Neuronal stem cell (in vitro differentiated cells): Measurements from ENCODE around the gene KCNK15.

Experiments used
- DNase-seq: peaks from one replicate; pipeline ENCODE4 v3.0.0-alpha.2; 2013; ENCODE audit warnings: low spot score
- H2AFZ ChIP-seq: one replicate; pipeline ENCODE4 v1.6.1; 2013; ENCODE audit warnings: mild to moderate bottlenecking, low read length, inconsistent platforms
- H2AK5ac ChIP-seq: 2 replicates; pipeline ENCODE4 v1.6.1; 2013; ENCODE audit warnings: low read depth, mild to moderate bottlenecking, inconsistent platforms, low read length, moderate library complexity, mixed read lengths
- H2BK120ac ChIP-seq: 2 replicates; pipeline ENCODE4 v1.6.1; 2013; ENCODE audit warnings: low read depth, mild to moderate bottlenecking, inconsistent platforms, low read length, moderate library complexity, mixed read lengths
- H2BK12ac ChIP-seq: one replicate; pipeline ENCODE4 v1.6.1; 2013; ENCODE audit warnings: low read length, inconsistent platforms
- H2BK15ac ChIP-seq: 2 replicates; pipeline ENCODE4 v1.6.1; 2013; ENCODE audit warnings: mild to moderate bottlenecking, low read length, inconsistent platforms, mixed read lengths
- H2BK5ac ChIP-seq: one replicate; pipeline ENCODE4 v1.6.1; 2013; ENCODE audit warnings: inconsistent platforms, mild to moderate bottlenecking, low read length, moderate library complexity
- H3K14ac ChIP-seq: one replicate; pipeline ENCODE4 v1.6.1; 2013; ENCODE audit warnings: low read length, inconsistent platforms
- H3K18ac ChIP-seq: 2 replicates; pipeline ENCODE4 v1.6.1; 2013; ENCODE audit warnings: low read length, inconsistent platforms
- H3K23ac ChIP-seq: 2 replicates; pipeline ENCODE4 v1.6.1; 2013; ENCODE audit warnings: low read depth, mild to moderate bottlenecking, mixed read lengths, low read length, inconsistent platforms; ENCODE audit not compliant: poor library complexity
- H3K27ac ChIP-seq: replicated peaks from 3 replicates; pipeline ENCODE4 v1.5.1; 2013; ENCODE audit warnings: low read length, inconsistent platforms
- H3K27me3 ChIP-seq, 3 experiments: 2 replicates each; pipeline ENCODE4 v1.6.1; 2013; ENCODE audit warnings: low read length in 3 of 3, mild to moderate bottlenecking in 2 of 3, inconsistent platforms in 1 of 3, low read depth in 1 of 3, mixed read lengths in 1 of 3, moderate library complexity in 1 of 3; ENCODE audit not compliant: control insufficient read depth in 3 of 3, insufficient read depth in 3 of 3
- H3K36me3 ChIP-seq, 2 donors: replicated peaks in 1 of 2; 2 replicates each; pipeline ENCODE4 v1.6.1; 2013; ENCODE audit warnings: low read length in 2 of 2; ENCODE audit not compliant: control insufficient read depth in 2 of 2, insufficient read depth in 2 of 2
- H3K4ac ChIP-seq: 2 replicates; pipeline ENCODE4 v1.6.1; 2013; ENCODE audit warnings: inconsistent platforms, mild to moderate bottlenecking, low read length, moderate library complexity
- H3K4me1 ChIP-seq, 2 donors: 1 replicate in 1 of 2; 2 replicates in 1 of 2; pipeline ENCODE4 v1.6.1; 2013; ENCODE audit warnings: low read length in 2 of 2, low read depth in 1 of 2; ENCODE audit not compliant: control insufficient read depth in 2 of 2, insufficient read depth in 1 of 2
- H3K4me2 ChIP-seq: one replicate; pipeline ENCODE4 v1.6.1; 2013; ENCODE audit warnings: mild to moderate bottlenecking, low read length, inconsistent platforms; ENCODE audit not compliant: insufficient read depth, poor library complexity, severe bottlenecking
- H3K4me3 ChIP-seq, 2 donors: 2 replicates each; pipeline ENCODE4 v1.5.1; 2013; ENCODE audit warnings: low read length in 2 of 2, mild to moderate bottlenecking in 2 of 2, inconsistent platforms in 1 of 2, moderate library complexity in 1 of 2
- H3K79me1 ChIP-seq: one replicate; pipeline ENCODE4 v1.6.1; 2013; ENCODE audit warnings: low read depth, mild to moderate bottlenecking, inconsistent platforms, low read length, moderate library complexity
- H3K9ac ChIP-seq: one replicate; pipeline ENCODE4 v1.6.1; 2013; ENCODE audit warnings: mild to moderate bottlenecking, low read depth, low read length, inconsistent platforms; ENCODE audit not compliant: poor library complexity
- H3K9me3 ChIP-seq, 2 donors: replicated peaks in 1 of 2; 2 replicates each; pipeline versions ENCODE3 to v1.6.1; 2013; ENCODE audit warnings: low read length in 2 of 2, mild to moderate bottlenecking in 2 of 2, inconsistent platforms in 1 of 2, low read depth in 1 of 2, mixed read lengths in 1 of 2, moderate library complexity in 1 of 2; ENCODE audit not compliant: control insufficient read depth in 2 of 2, insufficient read depth in 1 of 2
- H4K8ac ChIP-seq: one replicate; pipeline ENCODE4 v1.6.1; 2013; ENCODE audit warnings: low read depth, mild to moderate bottlenecking, inconsistent platforms, low read length, moderate library complexity
- H4K91ac ChIP-seq: one replicate; pipeline ENCODE4 v1.6.1; 2013; ENCODE audit warnings: low read length, low read depth, mild to moderate bottlenecking, inconsistent platforms; ENCODE audit not compliant: poor library complexity
- WGBS, 2 donors: extraction: QIAGEN DNeasy Blood & Tissue Kit; methylation state at CpG; one replicate each; pipeline ENCODE4 v1.1.7; 2013; ENCODE audit warnings: missing lambda C conversion rate in 2 of 2, mixed read lengths in 1 of 2; ENCODE audit not compliant: insufficient read length in 2 of 2, insufficient replicate concordance in 1 of 2; ENCODE audit errors: extremely low coverage in 2 of 2; 5-methylcytosine and 5-hydroxymethylcytosine counted together

The KCNK15 gene

GRCh38 chr20:44776980-44777379 is 31.3 kb downstream of the KCNK15 start:
- peak; percentile 59 for DNase-seq
- no peak overlapping the region for H3K27ac ChIP-seq

DNA sequence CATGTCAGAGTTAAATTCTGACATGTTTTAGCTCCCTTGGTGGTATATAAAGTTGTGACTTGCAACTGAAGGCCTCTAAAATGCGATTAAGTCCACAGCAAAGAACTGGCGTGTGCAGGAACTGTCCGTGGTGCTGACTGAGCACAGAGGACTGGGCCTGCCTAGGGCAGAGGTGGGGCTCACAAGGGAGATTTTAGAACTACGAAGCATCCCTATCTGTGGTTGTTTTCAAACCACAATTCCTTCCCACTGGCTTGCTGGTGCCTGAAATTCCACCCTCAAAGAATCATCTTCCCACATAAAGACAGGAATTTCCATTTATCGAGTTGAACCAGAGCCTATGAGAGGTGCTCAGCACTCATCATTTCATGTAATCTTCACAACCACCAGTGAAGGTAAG is 34.6 kb downstream of the KCNK15 start:
- H3K36me3 ChIP-seq, result no peaks in the 10 kb centered on the region
- no peak overlapping the region for H3K4me2 ChIP-seq
- H3K14ac ChIP-seq, result no peak overlapping the region
- H3K9me3 ChIP-seq, result no peaks in the 10 kb centered on the region
- no peak overlapping the region for H2BK120ac ChIP-seq
- no peak overlapping the region for H2AK5ac ChIP-seq
- H3K27me3 ChIP-seq, result no peaks in the 10 kb centered on the region
- H3K18ac ChIP-seq, result no peak overlapping the region
- H3K9ac ChIP-seq, result no peak overlapping the region
- H2BK12ac ChIP-seq, result no peak overlapping the region
- no peak overlapping the region for H2BK15ac ChIP-seq
- H2AFZ ChIP-seq, result no peak overlapping the region
- no peak overlapping the region for H3K23ac ChIP-seq
- no CpG with 5 or more reads among the region's 5 CpGs for WGBS, 2 donors
- no peak overlapping the region for H4K91ac ChIP-seq
- H3K27ac ChIP-seq, result no peak overlapping the region
- DNase-seq, result peak; percentile 72
- H3K4me1 ChIP-seq, result no peaks in the 10 kb centered on the region
- H4K8ac ChIP-seq, result no peak overlapping the region
- no peak overlapping the region for H2BK5ac ChIP-seq
- no peak overlapping the region for H3K4ac ChIP-seq
- H3K4me3 ChIP-seq, result no peak overlapping the region
- H3K79me1 ChIP-seq, result no peaks in the 10 kb centered on the region

More at GRCh38 chr20:44776980-44777379, 31.3 kb downstream of the KCNK15 start:
- H4K91ac ChIP-seq, result no peak overlapping the region
- H2BK15ac ChIP-seq, result no peak overlapping the region
- no peak overlapping the region for H3K4me3 ChIP-seq
- no peak overlapping the region for H3K14ac ChIP-seq
- no peak overlapping the region for H2BK5ac ChIP-seq
- H3K9me3 ChIP-seq, result no peaks in the 10 kb centered on the region
- H3K4me2 ChIP-seq, result no peak overlapping the region
- no peak overlapping the region for H4K8ac ChIP-seq
- no peak overlapping the region for H2AFZ ChIP-seq
- H3K23ac ChIP-seq, result no peak overlapping the region
- H2BK120ac ChIP-seq, result no peak overlapping the region
- H3K9ac ChIP-seq, result no peak overlapping the region
- no peak overlapping the region for H3K4ac ChIP-seq
- no peak overlapping the region for H2BK12ac ChIP-seq
- H3K27me3 ChIP-seq, result no peaks in the 10 kb centered on the region
- H3K79me1 ChIP-seq, result no peaks in the 10 kb centered on the region
- no peaks in the 10 kb centered on the region for H3K4me1 ChIP-seq
- H3K36me3 ChIP-seq, result no peaks in the 10 kb centered on the region
- no peak overlapping the region for H3K18ac ChIP-seq
- WGBS, 2 donors, result no CpG with 5 or more reads among the region's 7 CpGs
- H2AK5ac ChIP-seq, result no peak overlapping the region

- Histone ChIP-seq H2BK5ac (no peak overlapping the region), H3K9ac (no peak overlapping the region), H3K9me3 (no peaks in the 10 kb centered on the region), H3K79me1 (no peaks in the 10 kb centered on the region), H2AK5ac (no peak overlapping the region), H3K4ac (no peak overlapping the region), H2AFZ (no peak overlapping the region), H3K4me3 (no peak overlapping the region), H3K36me3 (no peaks in the 10 kb centered on the region), H3K23ac (no peak overlapping the region), H3K4me1 (no peaks in the 10 kb centered on the region), H4K8ac (no peak overlapping the region), H3K27ac (no peak overlapping the region), H2BK15ac (no peak overlapping the region), H4K91ac (no peak overlapping the region), H3K14ac (no peak overlapping the region), H2BK12ac (no peak overlapping the region), H3K18ac (no peak overlapping the region), H2BK120ac (no peak overlapping the region), H3K4me2 (no peak overlapping the region), H3K27me3 (no peaks in the 10 kb centered on the region)
- WGBS, 2 donors, result no CpG with 5 or more reads among the region's 3 CpGs
- DNase-seq, result no peak
Measured at GRCh38 chr20:44781118-44781517, 35.5 kb downstream of the KCNK15 start.

DNA sequence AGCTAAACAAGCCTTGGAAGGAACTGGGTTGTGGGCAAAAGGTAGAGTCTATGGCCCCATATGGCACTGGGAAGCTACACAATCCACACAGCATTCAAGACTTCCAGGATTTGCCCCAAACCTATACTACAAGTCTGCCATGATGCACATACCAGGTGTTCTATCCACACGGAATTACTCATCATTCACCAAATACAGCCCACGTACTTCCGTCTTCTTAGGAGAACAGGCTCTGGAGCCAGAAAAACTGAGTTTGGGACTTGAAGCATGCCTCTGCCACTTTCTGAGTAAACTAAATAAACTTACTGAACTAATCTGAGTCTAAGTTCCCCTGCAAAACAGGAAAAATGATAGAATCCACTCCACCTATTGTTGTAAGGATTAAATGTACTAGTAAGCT is 36.1 kb downstream of the KCNK15 start:
- Histone ChIP-seq H3K18ac (no peak overlapping the region), H3K23ac (no peak overlapping the region), H3K4me2 (no peak overlapping the region), H4K8ac (no peak overlapping the region), H2BK5ac (no peak overlapping the region), H2AFZ (no peak overlapping the region), H3K27ac (no peak overlapping the region), H3K9me3 (no peaks in the 10 kb centered on the region), H2BK120ac (no peak overlapping the region), H4K91ac (no peak overlapping the region), H3K27me3 (no peaks in the 10 kb centered on the region), H3K14ac (no peak overlapping the region), H3K9ac (no peak overlapping the region), H2BK15ac (no peak overlapping the region), H3K79me1 (no peaks in the 10 kb centered on the region), H2BK12ac (no peak overlapping the region), H2AK5ac (no peak overlapping the region), H3K4me3 (no peak overlapping the region), H3K4me1 (no peaks in the 10 kb centered on the region), H3K36me3 (no peaks in the 10 kb centered on the region), H3K4ac (no peak overlapping the region)
- WGBS, 2 donors, result no CpG with 5 or more reads among the region's 3 CpGs
- no peak for DNase-seq
